Measurements from ENCODE around the gene MROH7. TPM values are rescaled to one million over a fixed set of nuclear protein-coding genes. Genes with fewer than 3 reads are reported as not detected.

MROH7 gene
- total RNA-seq, 1 donor from 2014 or later, result 0.15 TPM

DNA sequence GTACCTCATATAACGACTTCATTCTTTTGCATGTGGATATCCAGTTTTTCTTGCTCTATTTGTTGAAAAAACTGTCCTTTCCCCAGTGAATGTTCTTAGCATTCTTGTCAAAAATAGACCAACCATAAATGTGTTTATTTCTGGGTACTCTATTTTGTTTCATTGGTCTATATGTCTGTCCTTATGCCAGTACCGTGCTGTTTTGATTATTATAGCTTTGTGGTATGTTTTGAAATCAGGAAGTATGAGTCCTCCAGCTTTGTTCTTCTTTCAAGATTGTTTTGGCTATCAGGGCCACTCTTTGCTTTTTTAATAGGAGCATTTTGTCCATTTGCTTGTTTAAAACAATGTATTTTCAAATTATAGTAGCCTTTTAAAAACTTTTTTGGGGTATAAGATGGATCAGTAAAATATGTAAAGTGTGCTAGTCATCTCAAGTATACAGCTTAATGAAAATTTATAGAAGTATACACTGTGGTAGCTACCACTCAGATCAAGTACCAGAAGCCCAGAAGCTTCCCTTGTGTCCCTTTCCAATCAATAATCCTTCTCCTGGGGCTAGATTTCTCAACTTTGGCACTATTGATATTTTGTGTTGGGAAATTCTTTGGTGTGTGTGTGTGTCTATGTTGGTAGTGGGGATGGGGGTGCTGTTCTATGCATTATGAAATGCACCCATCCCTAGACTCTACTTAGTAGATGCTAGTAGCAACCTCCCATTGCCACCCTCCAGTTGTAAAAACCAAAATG lies 16.8 kb downstream of the MROH7 start:
- no peak overlapping the region for H3K27ac Mint-ChIP-seq (ENCODE audit: unreplicated experiment)

DNA sequence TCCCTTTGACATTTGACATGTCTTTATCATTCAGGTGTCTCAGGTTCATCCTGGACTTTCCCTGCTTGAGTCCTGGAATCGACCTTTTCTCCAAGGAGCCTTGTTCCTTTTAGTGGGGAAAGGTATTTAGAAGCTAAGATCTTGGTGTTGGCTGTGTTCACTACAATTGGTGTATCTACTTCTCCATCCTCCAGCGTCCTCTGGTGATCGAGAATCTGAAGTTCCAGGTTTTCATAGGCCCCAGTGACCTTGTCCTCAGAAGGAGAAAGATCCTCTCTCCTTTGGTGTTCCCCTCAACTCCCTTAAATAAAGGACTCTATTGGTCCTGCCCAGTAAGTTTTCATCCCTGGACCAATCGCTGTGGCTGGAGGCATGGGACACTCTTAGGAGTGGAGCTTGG lies 22.1 kb downstream of the MROH7 start:
- no peak for DNase-seq (ENCODE audit: low spot score)
- Mint-ChIP-seq H3K36me3 (ENCODE audit: low read depth) (no peaks in the 10 kb centered on the region), H3K27ac (ENCODE audit: unreplicated experiment) (no peak overlapping the region), H3K4me3 (ENCODE audit: unreplicated experiment) (no peak overlapping the region), H3K27me3 (ENCODE audit: low read depth) (peaks cover 1% of the 10 kb centered on the region), H3K4me1 (ENCODE audit: low read depth) (no peaks in the 10 kb centered on the region), H3K9me3 (ENCODE audit: low read depth) (peaks cover 6% of the 10 kb centered on the region)
- TF ChIP-seq, protein P1, sequence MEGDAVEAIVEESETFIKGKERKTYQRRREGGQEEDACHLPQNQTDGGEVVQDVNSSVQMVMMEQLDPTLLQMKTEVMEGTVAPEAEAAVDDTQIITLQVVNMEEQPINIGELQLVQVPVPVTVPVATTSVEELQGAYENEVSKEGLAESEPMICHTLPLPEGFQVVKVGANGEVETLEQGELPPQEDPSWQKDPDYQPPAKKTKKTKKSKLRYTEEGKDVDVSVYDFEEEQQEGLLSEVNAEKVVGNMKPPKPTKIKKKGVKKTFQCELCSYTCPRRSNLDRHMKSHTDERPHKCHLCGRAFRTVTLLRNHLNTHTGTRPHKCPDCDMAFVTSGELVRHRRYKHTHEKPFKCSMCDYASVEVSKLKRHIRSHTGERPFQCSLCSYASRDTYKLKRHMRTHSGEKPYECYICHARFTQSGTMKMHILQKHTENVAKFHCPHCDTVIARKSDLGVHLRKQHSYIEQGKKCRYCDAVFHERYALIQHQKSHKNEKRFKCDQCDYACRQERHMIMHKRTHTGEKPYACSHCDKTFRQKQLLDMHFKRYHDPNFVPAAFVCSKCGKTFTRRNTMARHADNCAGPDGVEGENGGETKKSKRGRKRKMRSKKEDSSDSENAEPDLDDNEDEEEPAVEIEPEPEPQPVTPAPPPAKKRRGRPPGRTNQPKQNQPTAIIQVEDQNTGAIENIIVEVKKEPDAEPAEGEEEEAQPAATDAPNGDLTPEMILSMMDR (IDR thresholded peaks at IDR 0.05), result no peak

More for the DNA sequence above, 16.8 kb downstream of the MROH7 start:
- Mint-ChIP-seq H3K4me1 (ENCODE audit: low read depth) (no peaks in the 10 kb centered on the region), H3K4me3 (ENCODE audit: unreplicated experiment) (no peak overlapping the region), H3K27me3 (ENCODE audit: low read depth) (no peaks in the 10 kb centered on the region), H3K9me3 (ENCODE audit: low read depth) (peaks cover 16% of the 10 kb centered on the region), H3K36me3 (ENCODE audit: low read depth) (peaks cover 3% of the 10 kb centered on the region)
- DNase-seq (ENCODE audit: low spot score), result no peak
- TF ChIP-seq, protein P1 (IDR thresholded peaks at IDR 0.05), result no peak

DNA sequence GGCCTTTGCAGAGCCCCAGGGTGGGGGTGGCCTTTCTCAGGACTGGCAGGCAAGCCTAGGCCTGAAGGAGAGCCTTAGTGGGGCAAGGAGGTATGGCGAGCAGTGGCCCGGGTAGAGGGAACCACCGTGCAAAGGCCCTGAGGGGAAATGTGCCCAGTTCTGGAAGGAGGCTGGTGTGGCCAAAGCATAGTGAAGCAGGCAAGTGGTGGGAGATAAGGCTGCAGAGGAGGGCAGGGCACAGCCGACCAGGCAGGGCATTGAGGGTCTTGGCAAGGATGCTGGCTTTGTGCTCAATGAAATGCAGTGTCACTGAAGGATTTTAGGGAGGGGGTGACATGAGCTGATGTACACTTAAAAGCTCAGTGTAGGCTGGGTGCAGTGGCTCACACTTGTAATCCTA lies 22.8 kb downstream of the MROH7 start:
- Mint-ChIP-seq H3K27ac (ENCODE audit: unreplicated experiment) (no peak overlapping the region), H3K27me3 (ENCODE audit: low read depth) (peaks cover 1% of the 10 kb centered on the region), H3K36me3 (ENCODE audit: low read depth) (no peaks in the 10 kb centered on the region), H3K4me1 (ENCODE audit: low read depth) (no peaks in the 10 kb centered on the region), H3K4me3 (ENCODE audit: unreplicated experiment) (no peak overlapping the region), H3K9me3 (ENCODE audit: low read depth) (peaks cover 5% of the 10 kb centered on the region)
- DNase-seq (ENCODE audit: low spot score), result no peak
- TF ChIP-seq, protein P1 (IDR thresholded peaks at IDR 0.05), result no peak

DNA sequence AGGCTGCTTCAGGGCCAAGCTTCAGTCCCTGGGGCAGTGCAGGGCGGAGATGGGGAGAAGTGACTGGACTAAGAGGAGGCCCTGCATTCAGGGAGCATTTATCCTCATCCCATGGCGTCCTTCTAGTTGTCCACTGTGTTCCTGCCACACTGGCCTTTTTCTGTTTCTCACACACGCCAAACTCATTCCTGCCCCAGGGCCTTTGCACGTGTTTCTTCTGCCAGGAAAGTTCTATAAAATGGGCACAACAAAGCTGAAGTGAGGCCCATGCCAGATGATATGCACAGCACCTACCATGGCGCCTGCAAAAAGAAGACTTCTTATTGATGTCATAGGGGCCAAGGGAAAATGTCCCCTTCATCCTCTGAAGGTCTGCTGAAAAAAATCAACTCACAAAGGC lies 24.3 kb downstream of the MROH7 start:
- Mint-ChIP-seq H3K27me3 (ENCODE audit: low read depth) (peaks cover 1% of the 10 kb centered on the region), H3K36me3 (ENCODE audit: low read depth) (no peaks in the 10 kb centered on the region), H3K4me3 (ENCODE audit: unreplicated experiment) (no peak overlapping the region), H3K9me3 (ENCODE audit: low read depth) (no peaks in the 10 kb centered on the region), H3K4me1 (ENCODE audit: low read depth) (no peaks in the 10 kb centered on the region), H3K27ac (ENCODE audit: unreplicated experiment) (no peak overlapping the region)
- DNase-seq (ENCODE audit: low spot score), result no peak
- TF ChIP-seq, protein P1 (IDR thresholded peaks at IDR 0.05), result no peak

DNA sequence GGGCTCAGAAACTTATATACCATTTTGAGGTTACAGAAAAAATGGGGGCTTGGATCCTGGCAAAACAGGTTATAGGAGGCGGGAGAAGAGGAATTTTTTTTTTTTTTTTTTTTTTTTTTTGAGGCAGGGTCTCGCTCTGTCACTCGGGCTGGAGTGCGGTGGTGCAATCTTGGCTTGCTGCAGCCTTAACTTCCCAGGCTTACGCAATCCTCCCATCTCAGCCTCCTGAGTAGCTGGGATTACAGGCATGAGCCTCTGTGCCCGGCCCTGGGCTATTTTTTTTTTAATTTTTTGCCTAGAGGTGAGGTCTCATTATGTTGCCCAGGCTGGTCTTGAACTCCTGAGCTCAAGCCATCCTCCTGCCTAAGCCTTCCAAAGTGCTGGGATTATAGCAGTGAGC lies 24.7 kb downstream of the MROH7 start:
- Mint-ChIP-seq H3K27me3 (ENCODE audit: low read depth) (peaks cover 1% of the 10 kb centered on the region), H3K4me3 (ENCODE audit: unreplicated experiment) (no peak overlapping the region), H3K9me3 (ENCODE audit: low read depth) (no peaks in the 10 kb centered on the region), H3K36me3 (ENCODE audit: low read depth) (no peaks in the 10 kb centered on the region), H3K4me1 (ENCODE audit: low read depth) (no peaks in the 10 kb centered on the region), H3K27ac (ENCODE audit: unreplicated experiment) (no peak overlapping the region)
- no peak for DNase-seq (ENCODE audit: low spot score)
- TF ChIP-seq, protein P1 (IDR thresholded peaks at IDR 0.05), result no peak

Data from chondrocyte (in vitro differentiated cells).